H1 (cell line): ENCODE results near the gene MCM3. TPM values are rescaled to one million over a fixed set of nuclear protein-coding genes. Genes with fewer than 3 reads are reported as not detected.

ENCODE experiments used
- CTCF ChIA-PET: fragments of 300-600 bp; sonication (Branson Sonifier 250); formaldehyde crosslinking; loops from one replicate; lab custom pipeline; 2021; ENCODE audit not compliant: partially characterized antibody; lab: Charles Lee
- POLR2A ChIA-PET: fragments of 300-600 bp; sonication (Branson Sonifier 250); formaldehyde crosslinking; loops from one replicate; lab custom pipeline; 2021; ENCODE audit warnings: inconsistent platforms; ENCODE audit not compliant: partially characterized antibody; lab: Charles Lee
- DNase-seq, 2 experiments: peaks; one replicate each; pipeline versions ENCODE4 v3.0.0 to v3.0.0-alpha.2; 2010 to 2022; ENCODE audit warnings: low spot score in 2 of 2, low read depth in 1 of 2, mixed read lengths in 1 of 2
- FAIRE-seq: peaks from 2 replicates; lab custom pipeline; 2011; peaks lifted over from hg19 to GRCh38; lab: Jason Lieb, UNC
- H2AFZ ChIP-seq: 2 replicates; pipeline ENCODE4 v1.8.1; 2012; ENCODE audit warnings: low read length, inconsistent platforms
- H2AK5ac ChIP-seq: 2 replicates; pipeline ENCODE4 v1.6.1; 2013; ENCODE audit warnings: low read depth, low read length
- H2BK120ac ChIP-seq: replicated peaks from 2 replicates; pipeline ENCODE3; 2013; ENCODE audit warnings: low read depth, low read length, inconsistent platforms
- H2BK12ac ChIP-seq: 2 replicates; pipeline ENCODE4 v1.6.1; 2013; ENCODE audit warnings: low read depth, low read length
- H2BK15ac ChIP-seq: 2 replicates; pipeline ENCODE4 v1.6.1; 2013; ENCODE audit warnings: low read length
- H2BK20ac ChIP-seq: 2 replicates; pipeline ENCODE4 v1.6.1; 2013; ENCODE audit warnings: low read length
- H2BK5ac ChIP-seq: 2 replicates; pipeline ENCODE4 v1.6.1; 2013; ENCODE audit warnings: low read depth, low read length
- H3K14ac ChIP-seq: 2 replicates; pipeline ENCODE4 v1.6.1; 2013; ENCODE audit warnings: inconsistent platforms; ENCODE audit not compliant: insufficient read length
- H3K18ac ChIP-seq: 2 replicates; pipeline ENCODE4 v1.6.1; 2013; ENCODE audit warnings: low read length; ENCODE audit errors: extremely low read depth
- H3K23ac ChIP-seq: 2 replicates; pipeline ENCODE4 v1.6.1; 2013; ENCODE audit warnings: inconsistent platforms; ENCODE audit not compliant: insufficient read length
- H3K23me2 ChIP-seq: 2 replicates; pipeline ENCODE4 v1.6.1; 2013; ENCODE audit warnings: low read depth, low read length
- H3K27ac ChIP-seq: 2 replicates; pipeline ENCODE4 v1.6.1; 2011; ENCODE audit warnings: low read depth, low read length, inconsistent platforms
- H3K27me3 ChIP-seq, 4 experiments: replicated peaks in 1 of 4; 1 replicate in 1 of 4; 2 replicates in 3 of 4; pipeline versions ENCODE4 v1.6.1 to v1.8.1; 2011 to 2013; ENCODE audit warnings: low read length in 3 of 4, mild to moderate bottlenecking in 3 of 4, inconsistent platforms in 2 of 4, mixed read lengths in 2 of 4, moderate library complexity in 1 of 4; ENCODE audit not compliant: control insufficient read depth in 3 of 4, insufficient read depth in 3 of 4; ENCODE audit errors: extremely low read depth in 1 of 4
- H3K36me3 ChIP-seq, 4 experiments: 2 replicates each; pipeline versions ENCODE4 v1.6.1 to v1.8.1; 2011 to 2013; ENCODE audit warnings: mild to moderate bottlenecking in 4 of 4, low read length in 3 of 4, moderate library complexity in 2 of 4, control low read depth in 1 of 4, inconsistent platforms in 1 of 4; ENCODE audit not compliant: insufficient read depth in 4 of 4, control insufficient read depth in 2 of 4
- H3K4ac ChIP-seq: replicated peaks from 2 replicates; pipeline ENCODE3; 2013; ENCODE audit warnings: low read length, low read depth, mixed read lengths, inconsistent platforms; ENCODE audit not compliant: insufficient read length
- H3K4me1 ChIP-seq, 4 experiments: replicated peaks in 1 of 4; 1 replicate in 1 of 4; 2 replicates in 3 of 4; pipeline versions ENCODE4 v1.6.1 to v1.8.1; 2011 to 2013; ENCODE audit warnings: low read length in 3 of 4, inconsistent platforms in 2 of 4, mixed read lengths in 1 of 4; ENCODE audit not compliant: insufficient read depth in 4 of 4, control insufficient read depth in 3 of 4
- H3K4me2 ChIP-seq, 2 experiments: 2 replicates each; pipeline versions ENCODE4 v1.6.1 to v1.8.1; 2011 to 2013; ENCODE audit warnings: low read depth in 2 of 2, low read length in 2 of 2, control low read depth in 1 of 2, inconsistent platforms in 1 of 2, mild to moderate bottlenecking in 1 of 2; ENCODE audit not compliant: insufficient read depth in 1 of 2
- H3K4me3 ChIP-seq, 4 experiments: fragments of 200-600, 300-600 bp in 1 of 4; sonication (generic), shearing (Covaris generic), sonication (Bioruptor Twin) in 1 of 4; 2 replicates each; pipeline versions ENCODE4 v1.5.1 to v1.8.1; 2011 to 2016; ENCODE audit warnings: low read length in 4 of 4, low read depth in 3 of 4, control low read depth in 2 of 4, inconsistent platforms in 2 of 4, mild to moderate bottlenecking in 2 of 4, mixed read lengths in 1 of 4, moderate library complexity in 1 of 4; ENCODE audit not compliant: insufficient read depth in 2 of 4; ENCODE audit errors: extremely low read depth in 1 of 4
- H3K56ac ChIP-seq: replicated peaks from 2 replicates; pipeline ENCODE3; 2013; ENCODE audit warnings: low read depth, mild to moderate bottlenecking, mixed read lengths, low read length, inconsistent platforms; ENCODE audit not compliant: insufficient read length
- H3K79me1 ChIP-seq: 2 replicates; pipeline ENCODE4 v1.6.1; 2013; ENCODE audit warnings: low read depth, low read length, control low read depth
- H3K79me2 ChIP-seq, 2 experiments: 2 replicates each; pipeline versions ENCODE4 v1.6.1 to v1.8.1; 2012 to 2013; ENCODE audit warnings: low read length in 2 of 2, mild to moderate bottlenecking in 2 of 2, inconsistent platforms in 1 of 2; ENCODE audit not compliant: insufficient read depth in 2 of 2, control insufficient read depth in 1 of 2
- H3K9ac ChIP-seq, 4 experiments: replicated peaks in 1 of 4; 1 replicate in 1 of 4; 2 replicates in 3 of 4; pipeline versions ENCODE4 v1.6.1 to v1.8.1; 2011 to 2013; ENCODE audit warnings: low read depth in 3 of 4, low read length in 3 of 4, control low read depth in 2 of 4, mild to moderate bottlenecking in 2 of 4, moderate library complexity in 2 of 4, inconsistent platforms in 1 of 4; ENCODE audit errors: extremely low read depth in 1 of 4
- H3K9me3 ChIP-seq, 2 experiments: 2 replicates each; pipeline versions ENCODE4 v1.6.1 to v1.8.1; 2012 to 2013; ENCODE audit warnings: mild to moderate bottlenecking in 2 of 2, moderate library complexity in 2 of 2, control low read depth in 1 of 2, inconsistent platforms in 1 of 2, low read depth in 1 of 2, low read length in 1 of 2, mixed read lengths in 1 of 2; ENCODE audit not compliant: insufficient read depth in 2 of 2
- H4K20me1 ChIP-seq, 2 experiments: replicated peaks in 1 of 2; 2 replicates each; pipeline versions ENCODE3 to v1.8.1; 2011 to 2013; ENCODE audit warnings: inconsistent platforms in 2 of 2, low read length in 2 of 2, mild to moderate bottlenecking in 1 of 2; ENCODE audit not compliant: insufficient read depth in 2 of 2, control insufficient read depth in 1 of 2
- H4K5ac ChIP-seq: 2 replicates; pipeline ENCODE4 v1.6.1; 2013; ENCODE audit warnings: low read length, low read depth, mixed read lengths, inconsistent platforms; ENCODE audit not compliant: insufficient read length
- H4K8ac ChIP-seq: 2 replicates; pipeline ENCODE4 v1.8.0; 2013; ENCODE audit warnings: mild to moderate bottlenecking, moderate library complexity, low read length, inconsistent platforms; ENCODE audit not compliant: insufficient read depth; ENCODE audit errors: extremely low read depth
- H4K91ac ChIP-seq: replicated peaks from 2 replicates; pipeline ENCODE3; 2013; ENCODE audit warnings: low read length, mixed read lengths, inconsistent platforms; ENCODE audit not compliant: insufficient read length
- CBX5 ChIP-seq: fragments of 300-800, 300-1000 bp; sonication (generic); IDR thresholded peaks from 2 replicates; pipeline ENCODE4 v1.7.1; 2016; ENCODE audit warnings: antibody characterized with exemption, low read length, low read depth
- CTBP2 ChIP-seq: IDR thresholded peaks from 2 replicates; pipeline ENCODE4 v1.7.0; 2011; ENCODE audit warnings: borderline replicate concordance, mild to moderate bottlenecking, moderate library complexity, mixed read lengths, low read length; ENCODE audit not compliant: insufficient read depth, insufficient read length
- HDAC2 ChIP-seq, 2 experiments: fragments of 300-600 bp in 1 of 2; sonication (generic) in 1 of 2; IDR thresholded peaks; 2 replicates each; pipeline ENCODE4 v1.6.1; 2011 to 2012; ENCODE audit warnings: low read depth in 2 of 2, low read length in 2 of 2, mild to moderate bottlenecking in 2 of 2, moderate library complexity in 2 of 2, borderline replicate concordance in 1 of 2, inconsistent platforms in 1 of 2
- KDM1A ChIP-seq: fragments of 200-600, 300-600 bp; sonication (generic); IDR thresholded peaks from 2 replicates; pipeline ENCODE4 v1.7.1; 2016; ENCODE audit warnings: mild to moderate bottlenecking, low read length, borderline replicate concordance
- KDM4A ChIP-seq: IDR thresholded peaks from one replicate; pipeline ENCODE4 v1.7.1; 2012; ENCODE audit warnings: low read depth, mild to moderate bottlenecking, moderate library complexity, low read length, inconsistent platforms; ENCODE audit not compliant: severe bottlenecking
- MAFK ChIP-seq: IDR thresholded peaks from 2 replicates; pipeline ENCODE4 v1.6.1; 2012; ENCODE audit warnings: low read depth, mild to moderate bottlenecking, improper control_type of control experiment, low read length
- SAP30 ChIP-seq: fragments of 300-600 bp; sonication (generic); IDR thresholded peaks from 2 replicates; pipeline ENCODE4 v1.7.1; 2012; ENCODE audit warnings: low read length, moderate library complexity, mild to moderate bottlenecking, inconsistent platforms; ENCODE audit not compliant: insufficient read depth, insufficient replicate concordance
- TBP ChIP-seq: IDR thresholded peaks from 2 replicates; pipeline ENCODE4 v1.6.1; 2011; ENCODE audit warnings: low read depth, low read length, improper control_type of control experiment
- TCF12 ChIP-seq: IDR thresholded peaks from 2 replicates; pipeline ENCODE4 v1.6.1; 2011; ENCODE audit warnings: low read depth, mild to moderate bottlenecking, low read length
- YY1 ChIP-seq: IDR thresholded peaks from 2 replicates; pipeline ENCODE4 v1.6.1; 2011; ENCODE audit warnings: low read depth, mild to moderate bottlenecking, low read length
- WGBS, 2 experiments: shearing (Covaris generic) in 1 of 2; methylation state at CpG; one replicate each; pipeline versions ENCODE4 v1.1.6 to v1.1.7; 2013 to 2015; ENCODE audit warnings: low lambda C conversion rate in 2 of 2, mixed read lengths in 2 of 2, inconsistent platforms in 1 of 2, low coverage in 1 of 2, missing lambda C conversion rate in 1 of 2; ENCODE audit not compliant: insufficient replicate concordance in 2 of 2, insufficient coverage in 1 of 2, insufficient read length in 1 of 2; ENCODE audit errors: extremely low coverage in 1 of 2, missing lambda C conversion rate in 1 of 2; 5-methylcytosine and 5-hydroxymethylcytosine counted together
- polyA plus RNA-seq, 7 experiments: library from polyadenylated mRNA; depleted of rRNA in 3 of 7; stranded (reverse) in 5 of 7; unstranded in 2 of 7; fragments of >200 nt in 5 of 7; fragments of 200-250 nt in 2 of 7; gene quantifications; 1 replicate in 5 of 7; 2 replicates in 1 of 7; 4 replicates in 1 of 7; pipeline versions ENCODE4 v1.2.1 to v1.2.3, GENCODE V29; 2011 to 2013; ENCODE audit warnings: missing spikeins in 2 of 7, mixed read lengths in 2 of 7
- total RNA-seq: library from RNA; stranded (reverse); fragmentation: NEBNext Ultra II Directional; extraction: Animal tissue kit (Norgen Biotek cat#: 25700); gene quantifications from 2 replicates; pipeline ENCODE4 v1.2.1, GENCODE V29; 2021
- TF ChIP-seq, protein P1 (sequence below): IDR thresholded peaks from 2 replicates; pipeline ENCODE4 v1.6.1; 2012; ENCODE audit warnings: inconsistent platforms

Gene MCM3
- total and polyA plus RNA-seq, 2 of the 8 experiments (the other 6 are each of a cell fraction or from before 2014, with no cell fraction given), result 275 to 293 TPM

- TF ChIP-seq KDM1A, result no peak
- no peak for TF ChIP-seq TBP
- TF ChIP-seq, protein P1, sequence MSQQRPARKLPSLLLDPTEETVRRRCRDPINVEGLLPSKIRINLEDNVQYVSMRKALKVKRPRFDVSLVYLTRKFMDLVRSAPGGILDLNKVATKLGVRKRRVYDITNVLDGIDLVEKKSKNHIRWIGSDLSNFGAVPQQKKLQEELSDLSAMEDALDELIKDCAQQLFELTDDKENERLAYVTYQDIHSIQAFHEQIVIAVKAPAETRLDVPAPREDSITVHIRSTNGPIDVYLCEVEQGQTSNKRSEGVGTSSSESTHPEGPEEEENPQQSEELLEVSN, result no peak
- TF ChIP-seq CTBP2, result no peak
- no peak for TF ChIP-seq KDM4A
- no peak for TF ChIP-seq SAP30
- TF ChIP-seq TCF12, result no peak
- no peak for TF ChIP-seq CBX5
- TF ChIP-seq YY1, result no peak
- TF ChIP-seq MAFK, result no peak
- TF ChIP-seq HDAC2 (IDR thresholded peaks at IDR 0.05; ENCODE audit: borderline replicate concordance in 1 of 2, low read depth in 2 of 2, low read length in 2 of 2), result no peak
- Histone ChIP-seq H3K14ac (no peak overlapping the region), H4K91ac (no peak overlapping the region), H3K18ac (no peak overlapping the region), H3K4me3 (no peak overlapping the region), H4K5ac (no peak overlapping the region), H3K27ac (no peak overlapping the region), H3K23me2 (no peaks in the 10 kb centered on the region), H3K27me3 (no peaks in the 10 kb centered on the region), H3K9me3 (no peaks in the 10 kb centered on the region), H3K9ac (no peak overlapping the region), H3K4me2 (no peak overlapping the region), H2AFZ (0 out of 2 replicates have a peak overlapping the region, but pooled peaks have one; percentile 18), H2BK15ac (no peak overlapping the region), H3K23ac (no peak overlapping the region), H2BK120ac (no peak overlapping the region), H3K79me2 (no peaks in the 10 kb centered on the region), H4K20me1 (no peaks in the 10 kb centered on the region), H2BK12ac (no peak overlapping the region; the same call in 1 of the 2 replicates), H3K79me1 (no peaks in the 10 kb centered on the region), H3K56ac (no peak overlapping the region), H2BK5ac (no peak overlapping the region), H3K4me1 (no peaks in the 10 kb centered on the region), H3K4ac (no peak overlapping the region), H4K8ac (no peak overlapping the region), H3K36me3 (no peaks in the 10 kb centered on the region), H2BK20ac (no peak overlapping the region), H2AK5ac (no peak overlapping the region)
- WGBS, 2 experiments, result 95% methylated on average over 2 of the region's 2 CpGs; no CpG with 5 or more reads in 1 of the 2 experiments
- FAIRE-seq, result no peak
- ChIA-PET POLR2A (interaction anchor here (0.7 to 1.6 kb wide), 2 partner anchors 28 to 33 kb away, joined by 3 to 6 read pairs; partner anchors contain the start of gene MCM3), CTCF (no interaction called here)
- no peak for DNase-seq
Observed at GRCh38 chr6:52312461-52312860, 27.9 kb upstream of the MCM3 start.
